AG10803 (cell line): ENCODE measurements around the gene SCAF4.
"Not testable (repeated sequence)": the region's sequence is repeated elsewhere in the genome, so short reads cannot be mapped to it uniquely, and the experiment has no call there.

Experiments used
- DNase-seq: peaks from one replicate; pipeline ENCODE4 v3.0.0; 2010; ENCODE audit warnings: low read depth
- H3K4me3 ChIP-seq: 2 replicates; pipeline ENCODE4 v1.5.1; 2011; ENCODE audit warnings: mild to moderate bottlenecking, low read length, control low read depth
- CTCF ChIP-seq: conservative IDR thresholded peaks from 2 replicates; pipeline ENCODE4 v1.5.1; 2011; ENCODE audit warnings: mild to moderate bottlenecking, low read length, control low read depth, inconsistent platforms

SCAF4 gene

GRCh38 chr21:31644643-31645042, 87.3 kb downstream of the SCAF4 start:
- no peak for DNase-seq

GRCh38 chr21:31641416-31641922, 90.4 kb downstream of the SCAF4 start:
- DNase-seq, result no peak
- no peak for TF ChIP-seq CTCF
- H3K4me3 ChIP-seq, result no peak overlapping the region

More at GRCh38 chr21:31644643-31645042, 87.3 kb downstream of the SCAF4 start:
- TF ChIP-seq CTCF, result no peak
- no peak overlapping the region for H3K4me3 ChIP-seq

- TF ChIP-seq CTCF, result no peak
- DNase-seq, result no peak
- H3K4me3 ChIP-seq, result no peak overlapping the region
Observed at GRCh38 chr21:31636874-31637273, 95.0 kb downstream of the SCAF4 start.

- no peak for TF ChIP-seq CTCF
- H3K4me3 ChIP-seq, result no peak overlapping the region
Observed at GRCh38 chr21:31634993-31635392, 96.9 kb downstream of the SCAF4 start.

GRCh38 chr21:31631881-31632280, 100.0 kb downstream of the SCAF4 start:
- not testable (repeated sequence) for DNase-seq

More at GRCh38 chr21:31634993-31635392, 96.9 kb downstream of the SCAF4 start:
- DNase-seq, result no peak

GRCh38 chr21:31629972-31630711, 101.8 kb downstream of the SCAF4 start:
- no peak overlapping the region for H3K4me3 ChIP-seq
- DNase-seq, result peak; percentile 13
- no peak for TF ChIP-seq CTCF

More at GRCh38 chr21:31631881-31632280, 100.0 kb downstream of the SCAF4 start:
- H3K4me3 ChIP-seq, result not testable (repeated sequence)

GRCh38 chr21:31624961-31625491, 106.9 kb downstream of the SCAF4 start:
- TF ChIP-seq CTCF, result no peak
- DNase-seq, result no peak
- H3K4me3 ChIP-seq, result no peak overlapping the region
